Kidney epithelial cell (primary cell): ENCODE results near the gene PEX12. TPM values are rescaled to one million over a fixed set of nuclear protein-coding genes. Genes with fewer than 3 reads are reported as not detected.

Source experiments
- DNase-seq: peaks from one replicate; pipeline ENCODE4 v3.0.0-alpha.2; 2010; ENCODE audit warnings: low read depth
- H3K27me3 ChIP-seq: 2 replicates; pipeline ENCODE4 v1.6.0; 2011; ENCODE audit warnings: low read length; ENCODE audit not compliant: control insufficient read depth, insufficient read depth
- H3K36me3 ChIP-seq: 2 replicates; pipeline ENCODE4 v1.5.1; 2011; ENCODE audit warnings: low read length; ENCODE audit not compliant: control insufficient read depth, insufficient read depth
- H3K4me3 ChIP-seq: 2 replicates; pipeline ENCODE4 v1.5.1; 2011; ENCODE audit warnings: low read depth, mild to moderate bottlenecking, control low read depth, low read length
- CTCF ChIP-seq: IDR thresholded peaks from 2 replicates; pipeline ENCODE4 v1.5.1; 2011; ENCODE audit warnings: mild to moderate bottlenecking, moderate library complexity, low read length, control low read depth, inconsistent platforms; ENCODE audit not compliant: insufficient read depth, poor library complexity, severe bottlenecking
- total RNA-seq: library from RNA; depleted of rRNA; stranded (reverse); fragments of >200 nt; gene quantifications from 2 replicates; pipeline ENCODE4 v1.2.3, GENCODE V29; 2015

The PEX12 gene
- total RNA-seq, 1 donor from 2014 or later = 7.2 TPM

DNA sequence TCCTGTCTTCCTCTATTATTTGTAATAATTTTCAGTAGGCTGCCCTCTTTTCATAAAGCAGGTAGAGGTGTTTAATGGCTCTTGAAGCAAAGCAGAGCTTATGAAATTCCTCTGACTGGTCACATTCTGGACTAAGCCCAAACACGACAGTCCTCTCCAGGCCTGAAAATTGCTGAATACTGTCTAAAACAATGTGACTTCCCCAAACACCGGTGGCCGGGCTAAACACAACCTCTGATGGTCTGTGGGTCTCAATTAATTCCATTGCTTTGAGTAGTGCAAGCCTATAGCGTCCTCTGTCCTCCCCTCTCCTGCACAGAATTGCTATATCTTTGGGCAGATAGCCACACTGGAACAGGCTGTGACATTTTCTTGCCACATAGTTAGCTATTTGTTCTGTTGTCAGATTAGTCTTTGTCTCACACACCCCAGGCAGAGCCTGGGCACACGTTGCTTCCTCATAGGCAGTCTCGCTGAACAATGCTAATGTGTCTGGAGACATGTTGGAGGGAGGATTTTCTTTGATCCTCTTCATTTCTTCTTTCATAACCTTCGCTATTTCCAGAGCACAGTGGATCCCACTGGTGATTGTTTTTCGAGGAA, 30.1 kb downstream of the PEX12 start:
- Histone ChIP-seq H3K36me3 (no peaks in the 10 kb centered on the region), H3K27me3 (peaks cover 14% of the 10 kb centered on the region), H3K4me3 (no peak overlapping the region)
- DNase-seq = no peak
- no peak for TF ChIP-seq CTCF

DNA sequence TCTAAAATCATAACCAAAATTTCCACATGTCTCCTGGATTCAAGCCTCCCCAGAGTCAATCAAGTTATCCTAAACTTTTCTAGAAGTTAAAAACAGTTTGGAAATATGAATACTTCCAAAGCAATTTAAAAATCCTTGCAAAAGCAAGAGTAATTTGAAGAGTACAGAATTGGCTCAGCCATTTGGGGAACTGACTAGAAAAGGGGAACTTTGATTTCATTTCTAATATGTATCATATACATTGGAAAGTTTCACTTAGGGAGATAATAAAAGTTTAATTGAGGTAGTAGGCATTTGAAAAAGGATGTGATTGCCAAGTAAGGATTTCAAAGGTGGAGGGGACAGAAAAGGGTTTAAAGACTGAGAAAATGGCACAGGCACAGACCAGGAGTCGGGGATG, 31.9 kb downstream of the PEX12 start:
- no peaks in the 10 kb centered on the region for H3K36me3 ChIP-seq
- H3K4me3 ChIP-seq = no peak overlapping the region
- no peak for TF ChIP-seq CTCF
- peaks cover 14% of the 10 kb centered on the region for H3K27me3 ChIP-seq
- no peak for DNase-seq

DNA sequence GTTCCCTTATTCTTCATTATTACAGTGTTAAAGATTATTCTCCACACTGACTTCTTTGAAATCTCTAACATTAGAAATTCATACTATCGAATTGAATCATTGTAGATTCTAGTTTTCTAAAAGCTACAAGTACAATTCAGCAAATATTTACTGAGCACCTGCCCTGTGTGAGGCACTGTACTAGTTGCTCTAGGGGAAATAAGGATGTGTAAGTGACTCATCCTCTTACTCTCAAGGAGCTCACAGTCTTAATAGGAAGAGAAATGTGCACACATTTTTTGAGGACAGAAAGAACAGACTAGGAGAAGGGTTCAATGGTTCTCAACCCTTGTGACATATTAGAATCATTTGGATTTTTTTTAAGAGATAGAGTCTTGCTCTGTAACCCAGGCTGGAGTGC, 33.2 kb downstream of the PEX12 start:
- no peak for DNase-seq
- TF ChIP-seq CTCF = no peak
- Histone ChIP-seq H3K27me3 (peaks cover 14% of the 10 kb centered on the region), H3K36me3 (no peaks in the 10 kb centered on the region), H3K4me3 (no peak overlapping the region)

GRCh38 chr17:35543856-35544255, 34.5 kb downstream of the PEX12 start:
- no peak for TF ChIP-seq CTCF
- H3K27me3 ChIP-seq = peaks cover 10% of the 10 kb centered on the region
- no peak for DNase-seq
- H3K4me3 ChIP-seq = no peak overlapping the region
- H3K36me3 ChIP-seq = no peaks in the 10 kb centered on the region

DNA sequence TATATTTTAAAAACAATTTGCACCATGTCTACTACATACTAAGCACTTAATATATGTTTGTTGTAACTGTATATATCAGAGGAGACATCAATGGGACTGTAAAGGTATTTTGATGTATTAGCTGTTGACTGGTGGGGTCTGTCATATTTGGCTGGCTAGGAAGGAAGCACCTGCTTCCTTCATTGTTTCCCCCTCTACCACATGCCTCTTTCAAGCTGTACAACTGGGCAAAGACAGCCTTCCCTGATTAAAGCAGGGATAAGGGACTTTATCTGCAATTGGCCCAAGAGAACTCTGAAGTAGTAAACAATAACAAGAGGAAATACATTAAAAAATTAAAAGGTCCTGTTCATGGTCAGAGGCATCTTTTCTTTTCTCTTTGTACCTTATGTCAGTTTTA, 35.4 kb downstream of the PEX12 start:
- no peak for TF ChIP-seq CTCF
- no peak for DNase-seq
- Histone ChIP-seq H3K4me3 (no peak overlapping the region), H3K27me3 (peaks cover 6% of the 10 kb centered on the region), H3K36me3 (no peaks in the 10 kb centered on the region)

DNA sequence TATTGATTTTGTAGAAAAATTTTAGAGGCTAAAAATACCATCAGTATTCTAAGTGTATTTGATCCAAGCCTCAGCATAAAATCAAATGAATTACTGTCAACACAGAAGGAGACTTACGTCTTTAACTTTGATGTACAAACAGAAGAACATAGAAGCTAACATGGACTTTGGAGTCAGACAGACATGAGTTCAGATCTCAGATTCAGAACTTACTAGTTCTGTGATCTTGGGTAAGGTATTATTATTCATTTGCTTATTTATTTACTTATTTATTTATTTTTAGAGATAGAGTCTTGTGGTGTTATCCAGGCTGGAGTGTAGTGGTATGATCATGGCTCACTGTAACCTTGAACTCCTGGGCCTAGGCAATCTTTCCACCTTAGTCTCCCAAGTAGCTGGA, 36.9 kb downstream of the PEX12 start:
- Histone ChIP-seq H3K4me3 (no peak overlapping the region), H3K36me3 (no peaks in the 10 kb centered on the region), H3K27me3 (no peaks in the 10 kb centered on the region)
- DNase-seq = no peak
- TF ChIP-seq CTCF = no peak
